Astrocyte of the cerebellum (primary cell): Measurements from ENCODE around the gene PREPL.
"Not testable (repeated sequence)": the region's sequence is repeated elsewhere in the genome, so short reads cannot be mapped to it uniquely, and the experiment has no call there.

Experiments
- DNase-seq: peaks from one replicate; pipeline ENCODE4 v3.0.0-alpha.2; 2011; ENCODE audit warnings: low read depth
- H3K4me3 ChIP-seq: 2 replicates; pipeline ENCODE4 v1.5.1; 2011; ENCODE audit warnings: mild to moderate bottlenecking, low read depth, low read length, moderate library complexity
- in situ Hi-C: cut with HindIII; loops from 2 replicates; pipeline ENCODE4 v1.10.0; 2017; ENCODE audit warnings: low sequenced_read_pairs
- TF ChIP-seq, protein P1 (sequence below): IDR thresholded peaks from 2 replicates; pipeline ENCODE4 v1.5.1; 2012; ENCODE audit warnings: low read length, low read depth, moderate library complexity, mild to moderate bottlenecking; ENCODE audit errors: missing control alignments

Gene PREPL

DNA sequence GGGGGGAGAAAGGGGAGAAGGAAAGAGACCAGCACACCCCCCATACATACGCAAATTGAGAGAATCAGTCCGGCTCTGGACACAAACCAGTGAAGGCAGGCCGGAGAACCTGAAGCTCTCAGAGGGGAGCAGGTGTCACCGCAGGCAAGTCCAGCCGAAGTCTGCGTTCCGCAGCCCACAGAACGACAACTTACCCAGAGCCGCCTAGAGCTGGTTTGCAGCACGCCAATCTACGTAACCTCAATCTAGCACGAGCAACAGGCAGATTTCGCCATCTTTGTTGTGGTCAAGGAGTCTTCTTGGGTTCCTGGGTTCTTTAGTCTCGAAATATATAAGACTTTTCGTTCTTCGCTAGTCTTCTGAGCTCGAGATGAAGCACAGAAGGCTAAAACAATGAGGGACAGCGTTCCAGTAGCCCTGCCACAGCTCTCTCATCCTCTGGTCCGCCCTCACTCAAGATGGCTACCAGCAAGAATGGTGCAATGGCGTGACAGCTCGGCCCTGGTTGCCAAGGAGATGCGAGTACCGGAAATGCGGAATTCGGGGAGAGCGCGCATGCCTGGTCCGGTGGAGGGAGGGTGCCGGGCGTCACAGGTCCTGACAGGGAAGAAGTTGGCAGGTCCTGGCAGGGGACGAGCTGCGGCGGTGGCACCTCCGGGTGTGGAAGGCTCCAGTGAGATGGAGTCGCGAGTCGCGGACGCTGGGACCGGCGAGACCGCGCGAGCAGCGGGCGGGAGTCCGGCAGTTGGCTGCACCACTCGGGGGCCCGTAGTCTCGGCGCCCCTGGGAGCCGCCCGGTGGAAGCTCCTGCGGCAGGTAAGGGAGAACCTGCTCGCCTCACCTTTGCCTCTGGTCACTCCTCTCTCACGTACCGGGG is at the start of gene PREPL, which contains the start of gene CAMKMT:
Gene PREPL, minus strand, starts transcription at position 165 of the 877 bp plus-strand sequence. CDS start 15,152 bp downstream, outside the sequence.
Gene CAMKMT, plus strand, starts transcription at position 618 of the 877 bp plus-strand sequence.
- in situ Hi-C loops, result no loop called here
- TF ChIP-seq, protein P1, sequence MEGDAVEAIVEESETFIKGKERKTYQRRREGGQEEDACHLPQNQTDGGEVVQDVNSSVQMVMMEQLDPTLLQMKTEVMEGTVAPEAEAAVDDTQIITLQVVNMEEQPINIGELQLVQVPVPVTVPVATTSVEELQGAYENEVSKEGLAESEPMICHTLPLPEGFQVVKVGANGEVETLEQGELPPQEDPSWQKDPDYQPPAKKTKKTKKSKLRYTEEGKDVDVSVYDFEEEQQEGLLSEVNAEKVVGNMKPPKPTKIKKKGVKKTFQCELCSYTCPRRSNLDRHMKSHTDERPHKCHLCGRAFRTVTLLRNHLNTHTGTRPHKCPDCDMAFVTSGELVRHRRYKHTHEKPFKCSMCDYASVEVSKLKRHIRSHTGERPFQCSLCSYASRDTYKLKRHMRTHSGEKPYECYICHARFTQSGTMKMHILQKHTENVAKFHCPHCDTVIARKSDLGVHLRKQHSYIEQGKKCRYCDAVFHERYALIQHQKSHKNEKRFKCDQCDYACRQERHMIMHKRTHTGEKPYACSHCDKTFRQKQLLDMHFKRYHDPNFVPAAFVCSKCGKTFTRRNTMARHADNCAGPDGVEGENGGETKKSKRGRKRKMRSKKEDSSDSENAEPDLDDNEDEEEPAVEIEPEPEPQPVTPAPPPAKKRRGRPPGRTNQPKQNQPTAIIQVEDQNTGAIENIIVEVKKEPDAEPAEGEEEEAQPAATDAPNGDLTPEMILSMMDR, result no peak
- peak; percentile 96 for DNase-seq
- peak within 1 kb of the TSS; percentile 99 for H3K4me3 ChIP-seq

DNA sequence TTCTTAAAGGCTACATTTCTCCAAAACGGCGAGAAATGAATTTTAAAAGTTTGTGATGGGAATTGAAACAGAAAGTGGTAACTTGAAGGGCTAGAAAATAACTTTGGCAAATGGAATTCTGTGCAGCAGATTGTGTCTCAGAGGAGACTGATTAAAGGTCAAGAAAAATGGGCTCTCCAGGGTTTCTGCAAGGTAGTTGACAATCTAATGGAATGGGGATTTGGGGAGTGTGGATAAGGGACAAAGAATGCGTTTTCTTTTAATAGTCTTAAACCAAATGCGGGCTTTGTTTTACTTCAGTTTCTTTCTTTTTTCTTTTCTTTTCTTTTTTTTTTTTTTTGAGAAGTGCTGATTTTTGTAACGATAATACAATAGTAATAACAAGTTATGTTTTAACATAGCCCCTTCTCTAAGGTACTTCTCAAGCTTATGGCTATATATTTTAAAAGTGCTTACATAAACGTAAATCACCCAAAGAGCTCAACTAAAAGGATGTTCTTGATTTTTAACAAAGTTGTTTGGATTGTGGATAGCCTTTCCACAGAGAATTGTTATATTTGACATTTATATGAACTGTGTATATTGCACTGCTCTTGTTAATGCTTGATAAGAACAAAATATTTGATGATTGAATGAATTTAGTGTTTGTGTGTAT is 37.1 kb upstream of the PREPL start:
- TF ChIP-seq, protein P1, result no peak
- H3K4me3 ChIP-seq, result no peak overlapping the region
- in situ Hi-C loops, result loop anchor here (5.0 kb wide), 1 partner anchor 554 kb away; no protein-coding TSS in a partner anchor
- DNase-seq, result no peak

DNA sequence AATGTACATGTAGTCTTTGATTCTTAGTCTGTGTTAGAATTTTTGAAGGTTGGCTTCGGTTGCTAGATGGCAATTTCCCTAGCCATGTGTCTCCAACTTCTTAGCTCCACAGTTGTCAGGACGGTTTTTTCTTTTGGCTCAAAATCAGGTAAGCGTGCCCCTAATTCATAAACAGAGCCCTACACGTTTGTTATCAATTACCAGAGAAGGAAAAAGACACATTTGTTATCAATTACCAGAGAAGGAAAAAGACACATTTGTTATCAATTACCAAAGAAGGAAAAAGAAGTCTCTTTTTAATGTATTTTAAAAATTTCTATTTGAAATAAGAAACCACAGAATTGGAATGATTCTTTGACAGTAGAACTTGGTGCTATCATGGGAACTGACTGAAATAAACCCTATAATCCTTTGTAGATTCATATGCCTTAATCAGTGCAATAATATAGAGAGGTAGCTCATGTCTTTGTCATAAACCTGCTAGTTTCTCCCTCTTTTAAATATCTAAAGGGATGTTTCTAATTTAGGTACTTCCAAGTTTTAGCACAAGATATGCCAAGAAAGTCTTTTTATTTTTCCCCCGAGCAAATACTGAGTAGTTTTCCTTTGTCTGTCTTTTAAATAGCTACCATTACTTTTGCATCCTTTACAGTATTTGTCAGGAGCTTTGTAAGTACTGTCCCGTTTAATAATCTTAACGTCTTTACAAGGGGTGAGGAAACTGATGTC is 36.3 kb upstream of the PREPL start:
- no peak for DNase-seq
- in situ Hi-C loops, result loop anchor here (5.0 kb wide), 1 partner anchor 555 kb away; no protein-coding TSS in a partner anchor
- TF ChIP-seq, protein P1, result no peak
- H3K4me3 ChIP-seq, result no peak overlapping the region

DNA sequence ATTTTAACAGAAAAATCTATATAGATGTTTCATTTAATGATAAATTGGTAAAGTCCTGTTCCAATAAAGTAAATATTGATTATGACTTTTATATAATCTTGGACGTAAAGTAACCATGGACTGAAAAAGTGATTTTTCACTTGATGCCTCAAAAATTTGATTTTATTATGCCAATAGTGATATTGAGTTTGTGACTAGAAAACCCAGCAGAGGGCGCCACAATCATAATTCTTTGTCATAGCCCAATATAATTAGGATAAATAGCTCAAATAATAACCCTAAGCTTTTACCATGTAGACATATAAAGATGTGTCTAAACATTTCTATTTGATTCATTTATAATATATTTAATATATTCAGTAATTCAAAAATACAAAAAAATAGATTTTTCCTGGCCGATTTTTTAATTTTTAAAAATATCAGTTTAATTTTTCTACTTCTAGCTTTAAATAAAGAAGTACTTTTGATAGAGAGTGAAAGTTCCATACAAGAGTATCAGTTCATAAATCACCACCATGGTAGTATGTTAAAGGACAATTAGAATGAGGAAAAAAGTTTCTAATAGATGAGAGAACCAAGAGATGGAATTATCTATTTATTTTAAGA is 31.1 kb upstream of the PREPL start:
- in situ Hi-C loops, result no loop called here
- DNase-seq, result peak; percentile 8

DNA sequence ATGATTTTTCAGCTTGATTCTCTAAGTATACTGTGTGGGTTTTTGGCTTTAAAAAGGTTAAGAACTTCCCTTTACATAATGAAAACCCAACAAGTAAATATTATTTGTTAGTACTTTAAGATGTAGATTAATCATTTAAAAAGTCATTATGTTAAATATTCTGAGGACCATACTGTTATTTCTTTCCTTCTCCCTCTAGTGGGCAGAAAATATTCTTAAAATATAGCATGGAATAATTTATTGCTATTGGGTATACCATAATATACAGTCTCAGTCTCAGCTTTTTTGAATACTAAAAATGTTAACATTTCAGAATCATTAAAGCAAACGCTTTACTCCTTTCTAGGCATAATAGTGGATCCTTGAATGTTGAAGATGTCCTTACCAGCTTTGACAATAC is 28.6 kb upstream of the PREPL start:
- TF ChIP-seq, protein P1, result peak; percentile 4
- no peak overlapping the region for H3K4me3 ChIP-seq
- no peak for DNase-seq
- in situ Hi-C loops, result no loop called here

More for the DNA sequence above, 31.1 kb upstream of the PREPL start:
- TF ChIP-seq, protein P1, result peak; percentile 46
- H3K4me3 ChIP-seq, result no peak overlapping the region

DNA sequence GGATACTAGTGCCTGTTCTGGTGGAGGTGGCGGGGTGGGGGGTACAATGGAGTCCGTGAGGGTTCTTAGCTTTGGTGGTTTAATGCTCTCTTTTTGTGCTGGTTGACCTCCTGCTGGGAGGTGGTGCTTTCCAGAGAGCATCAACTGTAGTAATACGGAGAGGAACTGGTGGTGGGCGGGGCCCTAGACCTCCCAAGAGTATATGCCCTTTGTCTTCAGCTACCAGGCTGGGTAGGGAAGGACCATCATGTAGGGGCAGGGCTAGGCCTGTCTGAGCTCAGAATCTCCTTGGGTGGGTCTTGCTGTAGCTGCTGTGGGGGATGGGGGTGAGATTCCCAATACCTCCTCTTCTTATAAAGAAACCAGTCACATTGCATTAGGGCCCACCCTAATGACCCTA is 27.6 kb upstream of the PREPL start:
- no peak overlapping the region for H3K4me3 ChIP-seq
- no peak for DNase-seq
- in situ Hi-C loops, result no loop called here
- TF ChIP-seq, protein P1, result no peak

DNA sequence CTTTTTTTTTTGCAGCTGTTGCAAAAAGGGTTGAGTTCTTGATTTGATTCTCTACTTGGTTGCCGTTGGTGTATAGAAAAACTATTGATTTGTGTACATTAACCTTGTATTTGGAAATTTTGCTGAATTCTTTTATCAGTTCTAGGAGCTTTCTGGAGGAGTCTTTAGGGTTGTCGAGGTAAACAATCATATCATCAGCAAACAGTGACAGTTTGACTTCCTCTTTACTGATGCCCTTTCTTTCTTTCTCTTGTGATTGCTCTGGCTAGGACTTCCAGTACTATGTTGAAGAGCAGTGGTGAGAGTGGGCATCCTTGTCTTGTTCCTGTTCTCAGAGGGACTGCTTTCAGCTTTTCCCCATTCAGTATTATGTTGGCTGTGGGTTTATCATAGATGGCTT is 23.9 kb upstream of the PREPL start:
- DNase-seq, H3K4me3 ChIP-seq, in situ Hi-C loops: not testable (repeated sequence)
